ENCODE results near the gene TMEM156. TPM values are rescaled to one million over a fixed set of nuclear protein-coding genes. Genes with fewer than 3 reads are reported as not detected.

The TMEM156 gene
- polyA plus RNA-seq, 1 of the 3 experiments (the other 2 are of a cell fraction): 0.13 TPM

Other genes starting within 250 kb of the TMEM156 start
- not detected in 2 replicates for gene TLR10, start 249.4 kb downstream of the TMEM156 start, polyA plus RNA-seq (2012; rRNA removed)
- gene TLR1, start 227.6 kb downstream of the TMEM156 start, polyA plus RNA-seq (2012; rRNA removed): 0.03 TPM in 1 of 2 replicates, not detected in the other
- 0.10 and 0.19 TPM in 2 replicates for gene TLR6, start 175.6 kb downstream of the TMEM156 start, polyA plus RNA-seq (2012; rRNA removed)
- gene FAM114A1, start 164.6 kb downstream of the TMEM156 start, polyA plus RNA-seq (2012; rRNA removed): 48.2 and 54.2 TPM in 2 replicates
- 33.1 and 37.0 TPM in 2 replicates for gene KLHL5, start 29.8 kb upstream of the TMEM156 start, polyA plus RNA-seq (2012; rRNA removed)
- 23.3 and 35.3 TPM in 2 replicates for gene WDR19, start 150.1 kb upstream of the TMEM156 start, polyA plus RNA-seq (2012; rRNA removed)